OCI-LY1 (cell line): ENCODE data around the gene PRKG1.

Experiments
- H2AFZ ChIP-seq: fragments of 200-600 bp; sonication (generic), shearing (Covaris generic); 2 replicates; pipeline ENCODE4 v1.6.0; 2014; ENCODE audit warnings: antibody characterized with exemption, mild to moderate bottlenecking, low read length
- H3F3A ChIP-seq: fragments of 200-600 bp; sonication (generic), shearing (Covaris generic); 2 replicates; pipeline ENCODE4 v1.6.0; 2014; ENCODE audit warnings: mild to moderate bottlenecking, antibody characterized with exemption, low read length, moderate library complexity; ENCODE audit not compliant: insufficient read depth
- H3K27ac ChIP-seq: fragments of 200-600 bp; sonication (generic); 2 replicates; pipeline ENCODE4 v1.5.1; 2014; ENCODE audit warnings: low read length, mixed run types, mild to moderate bottlenecking, low read depth; ENCODE audit not compliant: poor library complexity, severe bottlenecking
- H3K27me3 ChIP-seq: fragments of 200-600 bp; sonication (generic); 2 replicates; pipeline ENCODE4 v1.6.0; 2014; ENCODE audit warnings: antibody characterized with exemption, mild to moderate bottlenecking, low read length, moderate library complexity; ENCODE audit not compliant: insufficient read depth
- H3K36me3 ChIP-seq: fragments of 200-600 bp; sonication (generic); 2 replicates; pipeline ENCODE4 v1.6.1; 2014; ENCODE audit warnings: mild to moderate bottlenecking, antibody characterized with exemption, low read length, moderate library complexity, mixed read lengths; ENCODE audit not compliant: insufficient read depth
- H3K4me1 ChIP-seq: fragments of 200-600 bp; sonication (generic); 2 replicates; pipeline ENCODE4 v1.5.1; 2014; ENCODE audit warnings: mild to moderate bottlenecking, low read length, moderate library complexity; ENCODE audit not compliant: insufficient read depth, severe bottlenecking
- H3K4me2 ChIP-seq: fragments of 200-600 bp; sonication (generic), shearing (Covaris generic); 2 replicates; pipeline ENCODE4 v1.6.1; 2014; ENCODE audit warnings: low read length
- H3K4me3 ChIP-seq: fragments of 200-600 bp; sonication (generic); 2 replicates; pipeline ENCODE4 v1.5.1; 2014; ENCODE audit warnings: low read length, low read depth, mild to moderate bottlenecking, mixed read lengths; ENCODE audit not compliant: poor library complexity, severe bottlenecking
- H3K79me2 ChIP-seq: fragments of 200-600 bp; shearing (Covaris generic); 2 replicates; pipeline ENCODE4 v1.6.1; 2016; ENCODE audit warnings: mixed run types, low read length, mixed read lengths; ENCODE audit not compliant: insufficient read depth
- H3K9ac ChIP-seq: fragments of 200-600 bp; sonication (generic), shearing (Covaris generic); 2 replicates; pipeline ENCODE4 v1.6.1; 2014; ENCODE audit warnings: mild to moderate bottlenecking, low read length, mixed read lengths
- H3K9me2 ChIP-seq: fragments of 200-600 bp; sonication (generic), shearing (Covaris generic); 2 replicates; pipeline ENCODE4 v1.6.1; 2014; ENCODE audit warnings: low read depth, mild to moderate bottlenecking, low read length, mixed read lengths
- H3K9me3 ChIP-seq: fragments of 200-600 bp; shearing (Covaris generic); 2 replicates; pipeline ENCODE4 v1.6.1; 2014; ENCODE audit warnings: low read length, mixed read lengths
- H4K20me1 ChIP-seq: fragments of 200-600 bp; sonication (generic), shearing (Covaris generic); 2 replicates; pipeline ENCODE4 v1.6.0; 2016; ENCODE audit warnings: mild to moderate bottlenecking, low read length; ENCODE audit not compliant: insufficient read depth
- CTCF ChIP-seq: fragments of 200-600 bp; sonication (generic), shearing (Covaris generic); IDR thresholded peaks from 2 replicates; pipeline ENCODE4 v1.5.1; 2017; ENCODE audit warnings: mild to moderate bottlenecking, antibody characterized with exemption, low read length, moderate library complexity, mixed read lengths
- EZH2 ChIP-seq: fragments of 200-600 bp; sonication (generic), shearing (Covaris generic); IDR thresholded peaks from 2 replicates; pipeline ENCODE4 v1.8.0; 2017; ENCODE audit warnings: borderline replicate concordance, mixed run types, mild to moderate bottlenecking, antibody characterized with exemption, low read length, moderate library complexity, mixed read lengths

PRKG1 gene

GRCh38 chr10:52019656-52020055, 945.4 kb downstream of the PRKG1 start:
- H4K20me1 ChIP-seq = no peaks in the 10 kb centered on the region

GRCh38 chr10:52020173-52020572, 945.9 kb downstream of the PRKG1 start:
- no peak overlapping the region for H2AFZ ChIP-seq
- H3K79me2 ChIP-seq = no peaks in the 10 kb centered on the region
- H3K27ac ChIP-seq = no peak overlapping the region
- no peaks in the 10 kb centered on the region for H3K4me1 ChIP-seq
- H3K36me3 ChIP-seq = no peaks in the 10 kb centered on the region
- TF ChIP-seq CTCF (no peak), EZH2 (no peak)
- no peaks in the 10 kb centered on the region for H3K9me2 ChIP-seq
- no peaks in the 10 kb centered on the region for H3K9me3 ChIP-seq
- no peak overlapping the region for H3K4me2 ChIP-seq
- H3K4me3 ChIP-seq = no peak overlapping the region
- no peaks in the 10 kb centered on the region for H4K20me1 ChIP-seq
- H3K9ac ChIP-seq = no peak overlapping the region
- H3K27me3 ChIP-seq = no peaks in the 10 kb centered on the region
- no peaks in the 10 kb centered on the region for H3F3A ChIP-seq

More at GRCh38 chr10:52019656-52020055, 945.4 kb downstream of the PRKG1 start:
- TF ChIP-seq EZH2 (no peak), CTCF (no peak)
- Histone ChIP-seq H3K4me2 (no peak overlapping the region), H3K9me3 (no peaks in the 10 kb centered on the region), H3K27ac (no peak overlapping the region), H3K9me2 (no peaks in the 10 kb centered on the region), H3K27me3 (no peaks in the 10 kb centered on the region), H3K79me2 (no peaks in the 10 kb centered on the region), H3K36me3 (no peaks in the 10 kb centered on the region), H3K9ac (no peak overlapping the region), H3K4me1 (no peaks in the 10 kb centered on the region), H2AFZ (no peak overlapping the region), H3K4me3 (no peak overlapping the region), H3F3A (no peaks in the 10 kb centered on the region)

DNA sequence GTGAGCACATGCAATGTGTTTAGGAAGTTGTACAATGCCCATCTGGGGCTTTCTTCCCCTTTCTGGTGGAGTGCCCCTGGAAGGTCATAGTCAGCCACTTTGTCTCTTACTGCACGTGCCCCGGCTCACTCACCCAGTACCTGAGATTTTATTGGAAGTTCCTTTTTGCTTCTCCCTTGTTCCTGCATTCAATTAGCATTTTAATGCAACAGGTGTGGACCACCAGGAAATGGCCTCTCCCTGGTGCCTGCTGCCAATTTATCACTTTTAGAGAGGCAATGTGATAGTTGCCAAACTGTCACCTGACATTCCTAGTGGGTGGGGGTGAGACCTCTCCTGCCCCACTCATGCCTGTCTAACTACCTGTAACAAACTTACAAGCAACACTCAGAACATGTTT, 946.4 kb downstream of the PRKG1 start:
- TF ChIP-seq CTCF (no peak), EZH2 (no peak)
- Histone ChIP-seq H3K4me3 (no peak overlapping the region), H3K36me3 (no peaks in the 10 kb centered on the region)

More for the DNA sequence above, 946.4 kb downstream of the PRKG1 start:
- no peaks in the 10 kb centered on the region for H4K20me1 ChIP-seq
- no peak overlapping the region for H2AFZ ChIP-seq
- H3K27ac ChIP-seq = no peak overlapping the region
- no peaks in the 10 kb centered on the region for H3K79me2 ChIP-seq
- H3K4me2 ChIP-seq = no peak overlapping the region
- H3F3A ChIP-seq = no peaks in the 10 kb centered on the region
- H3K9me3 ChIP-seq = no peaks in the 10 kb centered on the region
- no peaks in the 10 kb centered on the region for H3K4me1 ChIP-seq
- no peaks in the 10 kb centered on the region for H3K27me3 ChIP-seq
- no peaks in the 10 kb centered on the region for H3K9me2 ChIP-seq
- no peak overlapping the region for H3K9ac ChIP-seq
